ENCODE data around the gene SH3BP5L. TPM values are rescaled to one million over a fixed set of nuclear protein-coding genes. Genes with fewer than 3 reads are reported as not detected.

SH3BP5L gene
- total and polyA plus RNA-seq, 2 of the 13 experiments (the other 11 are each of a cell fraction or from before 2014, with no cell fraction given), result 10.3 to 14.9 TPM

GRCh38 chr1:248872752-248873408, 47.2 kb upstream of the SH3BP5L start (continued):
- TF ChIP-seq ZFP91 (CRISPR knock-in tag; IDR thresholded peaks at IDR 0.05; ENCODE audit: borderline replicate concordance), result no peak
- no peak for TF ChIP-seq ARID3A (IDR thresholded peaks at IDR 0.05; ENCODE audit: low read depth, low read length)
- TF ChIP-seq, protein P1, sequence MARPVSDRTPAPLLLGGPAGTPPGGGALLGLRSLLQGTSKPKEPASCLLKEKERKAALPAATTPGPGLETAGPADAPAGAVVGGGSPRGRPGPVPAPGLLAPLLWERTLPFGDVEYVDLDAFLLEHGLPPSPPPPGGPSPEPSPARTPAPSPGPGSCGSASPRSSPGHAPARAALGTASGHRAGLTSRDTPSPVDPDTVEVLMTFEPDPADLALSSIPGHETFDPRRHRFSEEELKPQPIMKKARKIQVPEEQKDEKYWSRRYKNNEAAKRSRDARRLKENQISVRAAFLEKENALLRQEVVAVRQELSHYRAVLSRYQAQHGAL (CRISPR knock-in tag; IDR thresholded peaks at IDR 0.05; ENCODE audit: not compliant biosample characterization), result no peak
- TF ChIP-seq PPARG (CRISPR knock-in tag; conservative IDR thresholded peaks at IDR 0.05), result no peak
- no peak; the same call in 1 of the 2 replicates for TF ChIP-seq CAMTA2 (CRISPR knock-in tag; IDR thresholded peaks at IDR 0.05; ENCODE audit: borderline replicate concordance)
- TF ChIP-seq SIN3A (IDR thresholded peaks at IDR 0.05; ENCODE audit: borderline replicate concordance, low read depth, low read length), result no peak
- TF ChIP-seq KDM3A (CRISPR knock-in tag; IDR thresholded peaks at IDR 0.05; ENCODE audit: low read depth), result no peak
- no peak for TF ChIP-seq ZNF512 (CRISPR knock-in tag; IDR thresholded peaks at IDR 0.05)
- peak; percentile 48; the same call in 1 of the 2 replicates for TF ChIP-seq ZSCAN25 (CRISPR knock-in tag; IDR thresholded peaks at IDR 0.05)
- no peak for TF ChIP-seq ZNF510 (CRISPR knock-in tag; IDR thresholded peaks at IDR 0.05; ENCODE audit: low read depth)
- TF ChIP-seq THYN1 (CRISPR knock-in tag; IDR thresholded peaks at IDR 0.05; ENCODE audit: borderline replicate concordance, low read depth), result no peak
- TF ChIP-seq PBX3 (CRISPR knock-in tag; IDR thresholded peaks at IDR 0.05; ENCODE audit: borderline replicate concordance), result no peak
- TF ChIP-seq KDM4B (CRISPR knock-in tag; IDR thresholded peaks at IDR 0.05), result peak; percentile 11; the same call in 1 of the 2 replicates
- no peak for TF ChIP-seq GFI1 (CRISPR knock-in tag; IDR thresholded peaks at IDR 0.05; ENCODE audit: borderline replicate concordance)
- TF ChIP-seq, protein P2, sequence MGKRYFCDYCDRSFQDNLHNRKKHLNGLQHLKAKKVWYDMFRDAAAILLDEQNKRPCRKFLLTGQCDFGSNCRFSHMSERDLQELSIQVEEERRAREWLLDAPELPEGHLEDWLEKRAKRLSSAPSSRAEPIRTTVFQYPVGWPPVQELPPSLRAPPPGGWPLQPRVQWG (CRISPR knock-in tag; IDR thresholded peaks at IDR 0.05; ENCODE audit: borderline replicate concordance, low read depth), result no peak
- no peak for TF ChIP-seq SOX13 (IDR thresholded peaks at IDR 0.05)
- TF ChIP-seq SOX13 (CRISPR knock-in tag; conservative IDR thresholded peaks at IDR 0.05 in 1 of 2, IDR thresholded peaks at IDR 0.05 in 1 of 2), result 0 out of 4 replicates have a peak, but pooled peaks of 1 of the 2 experiments have one; percentile 3
- no peak for TF ChIP-seq FIP1L1 (IDR thresholded peaks at IDR 0.05; ENCODE audit: borderline replicate concordance, insufficient read depth, low read depth, low read length)
